H1 (cell line): ENCODE data around the gene LFNG. TPM values are rescaled to one million over a fixed set of nuclear protein-coding genes. Genes with fewer than 3 reads are reported as not detected.

Experiments used
- CTCF ChIA-PET: fragments of 300-600 bp; sonication (Branson Sonifier 250); formaldehyde crosslinking; loops from one replicate; lab custom pipeline; 2021; ENCODE audit not compliant: partially characterized antibody; lab: Charles Lee
- POLR2A ChIA-PET: fragments of 300-600 bp; sonication (Branson Sonifier 250); formaldehyde crosslinking; loops from one replicate; lab custom pipeline; 2021; ENCODE audit warnings: inconsistent platforms; ENCODE audit not compliant: partially characterized antibody; lab: Charles Lee
- DNase-seq, 2 experiments: peaks; one replicate each; pipeline versions ENCODE4 v3.0.0 to v3.0.0-alpha.2; 2010 to 2022; ENCODE audit warnings: low spot score in 2 of 2, low read depth in 1 of 2, mixed read lengths in 1 of 2
- FAIRE-seq: peaks from 2 replicates; lab custom pipeline; 2011; peaks lifted over from hg19 to GRCh38; lab: Jason Lieb, UNC
- H2AFZ ChIP-seq: 2 replicates; pipeline ENCODE4 v1.8.1; 2012; ENCODE audit warnings: low read length, inconsistent platforms
- H2AK5ac ChIP-seq: 2 replicates; pipeline ENCODE4 v1.6.1; 2013; ENCODE audit warnings: low read depth, low read length
- H2BK120ac ChIP-seq: replicated peaks from 2 replicates; pipeline ENCODE3; 2013; ENCODE audit warnings: low read depth, low read length, inconsistent platforms
- H2BK12ac ChIP-seq: 2 replicates; pipeline ENCODE4 v1.6.1; 2013; ENCODE audit warnings: low read depth, low read length
- H2BK15ac ChIP-seq: 2 replicates; pipeline ENCODE4 v1.6.1; 2013; ENCODE audit warnings: low read length
- H2BK20ac ChIP-seq: 2 replicates; pipeline ENCODE4 v1.6.1; 2013; ENCODE audit warnings: low read length
- H2BK5ac ChIP-seq: 2 replicates; pipeline ENCODE4 v1.6.1; 2013; ENCODE audit warnings: low read depth, low read length
- H3K14ac ChIP-seq: 2 replicates; pipeline ENCODE4 v1.6.1; 2013; ENCODE audit warnings: inconsistent platforms; ENCODE audit not compliant: insufficient read length
- H3K18ac ChIP-seq: 2 replicates; pipeline ENCODE4 v1.6.1; 2013; ENCODE audit warnings: low read length; ENCODE audit errors: extremely low read depth
- H3K23ac ChIP-seq: 2 replicates; pipeline ENCODE4 v1.6.1; 2013; ENCODE audit warnings: inconsistent platforms; ENCODE audit not compliant: insufficient read length
- H3K23me2 ChIP-seq: 2 replicates; pipeline ENCODE4 v1.6.1; 2013; ENCODE audit warnings: low read depth, low read length
- H3K27ac ChIP-seq: 2 replicates; pipeline ENCODE4 v1.6.1; 2011; ENCODE audit warnings: low read depth, low read length, inconsistent platforms
- H3K27me3 ChIP-seq, 4 experiments: replicated peaks in 1 of 4; 1 replicate in 1 of 4; 2 replicates in 3 of 4; pipeline versions ENCODE4 v1.6.1 to v1.8.1; 2011 to 2013; ENCODE audit warnings: low read length in 3 of 4, mild to moderate bottlenecking in 3 of 4, inconsistent platforms in 2 of 4, mixed read lengths in 2 of 4, moderate library complexity in 1 of 4; ENCODE audit not compliant: control insufficient read depth in 3 of 4, insufficient read depth in 3 of 4; ENCODE audit errors: extremely low read depth in 1 of 4
- H3K36me3 ChIP-seq, 4 experiments: 2 replicates each; pipeline versions ENCODE4 v1.6.1 to v1.8.1; 2011 to 2013; ENCODE audit warnings: mild to moderate bottlenecking in 4 of 4, low read length in 3 of 4, moderate library complexity in 2 of 4, control low read depth in 1 of 4, inconsistent platforms in 1 of 4; ENCODE audit not compliant: insufficient read depth in 4 of 4, control insufficient read depth in 2 of 4
- H3K4ac ChIP-seq: replicated peaks from 2 replicates; pipeline ENCODE3; 2013; ENCODE audit warnings: low read length, low read depth, mixed read lengths, inconsistent platforms; ENCODE audit not compliant: insufficient read length
- H3K4me1 ChIP-seq, 4 experiments: replicated peaks in 1 of 4; 1 replicate in 1 of 4; 2 replicates in 3 of 4; pipeline versions ENCODE4 v1.6.1 to v1.8.1; 2011 to 2013; ENCODE audit warnings: low read length in 3 of 4, inconsistent platforms in 2 of 4, mixed read lengths in 1 of 4; ENCODE audit not compliant: insufficient read depth in 4 of 4, control insufficient read depth in 3 of 4
- H3K4me2 ChIP-seq, 2 experiments: 2 replicates each; pipeline versions ENCODE4 v1.6.1 to v1.8.1; 2011 to 2013; ENCODE audit warnings: low read depth in 2 of 2, low read length in 2 of 2, control low read depth in 1 of 2, inconsistent platforms in 1 of 2, mild to moderate bottlenecking in 1 of 2; ENCODE audit not compliant: insufficient read depth in 1 of 2
- H3K4me3 ChIP-seq, 4 experiments: fragments of 200-600, 300-600 bp in 1 of 4; sonication (generic), shearing (Covaris generic), sonication (Bioruptor Twin) in 1 of 4; 2 replicates each; pipeline versions ENCODE4 v1.5.1 to v1.8.1; 2011 to 2016; ENCODE audit warnings: low read length in 4 of 4, low read depth in 3 of 4, control low read depth in 2 of 4, inconsistent platforms in 2 of 4, mild to moderate bottlenecking in 2 of 4, mixed read lengths in 1 of 4, moderate library complexity in 1 of 4; ENCODE audit not compliant: insufficient read depth in 2 of 4; ENCODE audit errors: extremely low read depth in 1 of 4
- H3K56ac ChIP-seq: replicated peaks from 2 replicates; pipeline ENCODE3; 2013; ENCODE audit warnings: low read depth, mild to moderate bottlenecking, mixed read lengths, low read length, inconsistent platforms; ENCODE audit not compliant: insufficient read length
- H3K79me1 ChIP-seq: 2 replicates; pipeline ENCODE4 v1.6.1; 2013; ENCODE audit warnings: low read depth, low read length, control low read depth
- H3K79me2 ChIP-seq, 2 experiments: 2 replicates each; pipeline versions ENCODE4 v1.6.1 to v1.8.1; 2012 to 2013; ENCODE audit warnings: low read length in 2 of 2, mild to moderate bottlenecking in 2 of 2, inconsistent platforms in 1 of 2; ENCODE audit not compliant: insufficient read depth in 2 of 2, control insufficient read depth in 1 of 2
- H3K9ac ChIP-seq, 4 experiments: replicated peaks in 1 of 4; 1 replicate in 1 of 4; 2 replicates in 3 of 4; pipeline versions ENCODE4 v1.6.1 to v1.8.1; 2011 to 2013; ENCODE audit warnings: low read depth in 3 of 4, low read length in 3 of 4, control low read depth in 2 of 4, mild to moderate bottlenecking in 2 of 4, moderate library complexity in 2 of 4, inconsistent platforms in 1 of 4; ENCODE audit errors: extremely low read depth in 1 of 4
- H3K9me3 ChIP-seq, 2 experiments: 2 replicates each; pipeline versions ENCODE4 v1.6.1 to v1.8.1; 2012 to 2013; ENCODE audit warnings: mild to moderate bottlenecking in 2 of 2, moderate library complexity in 2 of 2, control low read depth in 1 of 2, inconsistent platforms in 1 of 2, low read depth in 1 of 2, low read length in 1 of 2, mixed read lengths in 1 of 2; ENCODE audit not compliant: insufficient read depth in 2 of 2
- H4K20me1 ChIP-seq, 2 experiments: replicated peaks in 1 of 2; 2 replicates each; pipeline versions ENCODE3 to v1.8.1; 2011 to 2013; ENCODE audit warnings: inconsistent platforms in 2 of 2, low read length in 2 of 2, mild to moderate bottlenecking in 1 of 2; ENCODE audit not compliant: insufficient read depth in 2 of 2, control insufficient read depth in 1 of 2
- H4K5ac ChIP-seq: 2 replicates; pipeline ENCODE4 v1.6.1; 2013; ENCODE audit warnings: low read length, low read depth, mixed read lengths, inconsistent platforms; ENCODE audit not compliant: insufficient read length
- H4K8ac ChIP-seq: 2 replicates; pipeline ENCODE4 v1.8.0; 2013; ENCODE audit warnings: mild to moderate bottlenecking, moderate library complexity, low read length, inconsistent platforms; ENCODE audit not compliant: insufficient read depth; ENCODE audit errors: extremely low read depth
- H4K91ac ChIP-seq: replicated peaks from 2 replicates; pipeline ENCODE3; 2013; ENCODE audit warnings: low read length, mixed read lengths, inconsistent platforms; ENCODE audit not compliant: insufficient read length
- ATF3 ChIP-seq: IDR thresholded peaks from 2 replicates; pipeline ENCODE4 v1.6.1; 2011; ENCODE audit warnings: low read depth, mild to moderate bottlenecking, low read length; ENCODE audit not compliant: insufficient read depth
- KDM4A ChIP-seq: IDR thresholded peaks from one replicate; pipeline ENCODE4 v1.7.1; 2012; ENCODE audit warnings: low read depth, mild to moderate bottlenecking, moderate library complexity, low read length, inconsistent platforms; ENCODE audit not compliant: severe bottlenecking
- NANOG ChIP-seq: IDR thresholded peaks from 2 replicates; pipeline ENCODE4 v1.6.1; 2011; ENCODE audit warnings: low read length, low read depth, mild to moderate bottlenecking, inconsistent platforms; ENCODE audit not compliant: insufficient read depth, poor library complexity, severe bottlenecking
- SAP30 ChIP-seq: fragments of 300-600 bp; sonication (generic); IDR thresholded peaks from 2 replicates; pipeline ENCODE4 v1.7.1; 2012; ENCODE audit warnings: low read length, moderate library complexity, mild to moderate bottlenecking, inconsistent platforms; ENCODE audit not compliant: insufficient read depth, insufficient replicate concordance
- WGBS, 2 experiments: shearing (Covaris generic) in 1 of 2; methylation state at CpG; one replicate each; pipeline versions ENCODE4 v1.1.6 to v1.1.7; 2013 to 2015; ENCODE audit warnings: low lambda C conversion rate in 2 of 2, mixed read lengths in 2 of 2, inconsistent platforms in 1 of 2, low coverage in 1 of 2, missing lambda C conversion rate in 1 of 2; ENCODE audit not compliant: insufficient replicate concordance in 2 of 2, insufficient coverage in 1 of 2, insufficient read length in 1 of 2; ENCODE audit errors: extremely low coverage in 1 of 2, missing lambda C conversion rate in 1 of 2; 5-methylcytosine and 5-hydroxymethylcytosine counted together
- polyA plus RNA-seq, 7 experiments: library from polyadenylated mRNA; depleted of rRNA in 3 of 7; stranded (reverse) in 5 of 7; unstranded in 2 of 7; fragments of >200 nt in 5 of 7; fragments of 200-250 nt in 2 of 7; gene quantifications; 1 replicate in 5 of 7; 2 replicates in 1 of 7; 4 replicates in 1 of 7; pipeline versions ENCODE4 v1.2.1 to v1.2.3, GENCODE V29; 2011 to 2013; ENCODE audit warnings: missing spikeins in 2 of 7, mixed read lengths in 2 of 7
- total RNA-seq: library from RNA; stranded (reverse); fragmentation: NEBNext Ultra II Directional; extraction: Animal tissue kit (Norgen Biotek cat#: 25700); gene quantifications from 2 replicates; pipeline ENCODE4 v1.2.1, GENCODE V29; 2021

The LFNG gene
- total and polyA plus RNA-seq, 2 of the 8 experiments (the other 6 are each of a cell fraction or from before 2014, with no cell fraction given), result 31.6 to 35.6 TPM

DNA sequence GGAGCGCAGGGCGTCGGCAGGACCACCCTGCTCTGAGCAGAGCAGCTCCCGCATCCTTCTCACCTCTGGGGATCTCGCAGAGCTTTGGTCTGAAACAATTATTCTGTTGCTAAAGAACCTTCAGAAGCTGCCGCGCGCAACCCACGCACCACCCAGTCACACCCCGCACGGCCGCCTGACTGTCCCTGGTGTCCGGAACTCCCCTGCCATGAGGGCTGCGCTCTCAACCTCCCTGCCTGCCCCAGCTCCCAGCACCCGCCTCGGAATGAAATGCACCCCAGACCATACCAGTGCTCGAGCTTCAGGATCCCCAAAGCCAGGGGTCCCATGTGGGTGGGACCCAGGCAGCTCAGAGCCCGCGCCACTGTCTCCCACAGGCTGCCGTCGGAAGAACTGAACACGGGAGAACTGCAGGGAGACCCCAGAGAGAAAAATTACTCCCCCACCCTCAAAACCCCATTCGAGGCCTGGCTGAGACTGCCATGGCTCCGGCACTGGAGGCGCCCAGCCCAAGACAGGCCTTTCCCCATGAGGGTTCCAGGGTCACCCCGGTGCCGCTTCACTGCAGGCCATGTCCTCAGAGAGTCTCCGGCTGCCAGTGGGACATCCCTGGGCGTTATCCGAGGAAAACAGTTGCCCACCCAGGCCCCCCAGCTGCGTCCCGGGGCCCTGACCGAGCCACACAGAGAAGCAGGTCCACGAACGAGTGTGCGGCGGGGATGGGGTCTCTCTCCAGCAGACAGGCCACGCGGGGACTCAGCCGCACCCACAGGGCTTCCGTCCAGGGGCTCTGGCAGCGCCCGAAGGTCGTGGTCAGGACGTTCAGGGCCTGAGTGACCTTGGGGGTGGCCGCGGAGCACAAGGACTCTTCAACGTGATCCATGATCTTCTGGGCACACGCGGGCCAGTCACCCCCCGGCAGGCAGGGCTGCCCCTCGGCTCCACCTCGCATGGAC is 23.6 kb downstream of the LFNG start:
- H2BK5ac ChIP-seq, result no peak overlapping the region
- H3K36me3 ChIP-seq, result peaks cover 18 to 61% (median 42%) of the 10 kb centered on the region in 4 experiments
- H3K18ac ChIP-seq, result no peak overlapping the region
- no peak overlapping the region for H3K56ac ChIP-seq
- no peak overlapping the region for H2BK120ac ChIP-seq
- no peak overlapping the region for H3K4me2 ChIP-seq
- no peaks in the 10 kb centered on the region for H3K23me2 ChIP-seq
- H3K27me3 ChIP-seq, result no peaks in the 10 kb centered on the region
- H2BK20ac ChIP-seq, result no peak overlapping the region
- H3K14ac ChIP-seq, result no peak overlapping the region
- no peak overlapping the region for H2BK12ac ChIP-seq
- POLR2A ChIA-PET, result interaction anchor here (0.7 to 7.0 kb wide), 8 partner anchors 13 to 91 kb away, joined by 3 to 68 read pairs (median 3); partner anchors contain the start of genes BRAT1 and GRIFIN
- no peak overlapping the region for H3K4me3 ChIP-seq
- H3K4me1 ChIP-seq, result no peaks in the 10 kb centered on the region
- no peak for DNase-seq
- H3K79me1 ChIP-seq, result peaks cover 3% of the 10 kb centered on the region; the same call in 1 of the 2 replicates
- no peak overlapping the region for H3K9ac ChIP-seq
- no peaks in the 10 kb centered on the region for H3K79me2 ChIP-seq
- H2AFZ ChIP-seq, result no peak overlapping the region
- no peak for FAIRE-seq
- CTCF ChIA-PET, result interaction anchor here (0.6 to 2.0 kb wide), 5 partner anchors 11 to 74 kb away, joined by 3 to 9 read pairs (median 4); no protein-coding TSS in a partner anchor
- no peak overlapping the region for H3K4ac ChIP-seq
- 91% methylated on average over 37 of the region's 53 CpGs; no CpG with 5 or more reads in 1 of the 2 experiments for WGBS, 2 experiments
- TF ChIP-seq SAP30, result no peak
- TF ChIP-seq ATF3, result no peak
- TF ChIP-seq NANOG, result no peak
- no peak for TF ChIP-seq KDM4A
- no peaks in the 10 kb centered on the region for H3K9me3 ChIP-seq
- H2BK15ac ChIP-seq, result no peak overlapping the region
- H2AK5ac ChIP-seq, result no peak overlapping the region
- no peak overlapping the region for H4K91ac ChIP-seq
- no peak overlapping the region for H4K5ac ChIP-seq
- no peak overlapping the region for H3K27ac ChIP-seq
- no peak overlapping the region for H4K8ac ChIP-seq
- no peak overlapping the region for H3K23ac ChIP-seq
- H4K20me1 ChIP-seq, result peaks cover 0 to 13% of the 10 kb centered on the region in 2 experiments
